Amniotic epithelial cell (primary cell): Measurements from ENCODE around the gene ZIC2.
A peak's percentile ranks its signal among the peaks of the same experiment; 100 is the strongest.
"Not testable (repeated sequence)": the region's sequence is repeated elsewhere in the genome, so short reads cannot be mapped to it uniquely, and the experiment has no call there.

Experiments
- DNase-seq: peaks from one replicate; pipeline ENCODE4 v3.0.0-alpha.2; 2010; ENCODE audit warnings: low read depth

ZIC2 gene

DNA sequence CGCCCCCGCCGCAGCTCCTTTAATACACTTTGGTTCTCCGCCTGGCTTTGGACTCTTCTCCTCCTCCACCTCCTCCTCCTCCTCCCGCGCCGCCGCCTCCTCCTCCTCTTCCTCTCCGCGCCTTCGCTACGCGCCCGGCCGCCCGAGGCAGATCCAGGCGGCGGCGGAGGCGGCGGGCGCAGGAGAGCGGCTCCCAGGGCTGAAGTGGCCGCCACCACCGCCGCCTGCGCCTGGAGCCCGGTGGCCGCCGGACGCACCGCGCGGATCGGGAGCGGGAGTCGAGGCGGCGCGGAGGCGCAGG is at the start of gene ZIC2:
ZIC2 (plus strand) TSS at position 50 of the 301 bp plus-strand sequence. CDS start 281 bp downstream, outside the sequence.
- DNase-seq, result no peak

DNA sequence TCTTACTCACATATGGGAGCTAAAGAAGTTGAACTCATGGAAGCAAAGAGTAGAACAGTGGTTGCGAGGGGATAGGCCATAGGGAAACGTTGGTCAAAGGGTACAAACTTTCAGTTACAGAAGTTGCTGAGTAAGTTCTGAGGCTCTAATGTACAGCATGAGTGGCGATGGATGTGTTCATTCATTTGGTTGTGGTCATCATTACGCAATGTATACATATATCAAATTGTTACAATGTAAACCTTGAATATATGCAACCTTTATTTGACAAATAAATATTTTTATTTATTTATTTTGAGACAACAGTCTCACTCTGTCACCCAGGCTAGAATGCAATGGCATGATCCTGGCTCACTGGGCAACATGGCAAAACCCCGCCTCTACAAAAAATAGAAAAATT is 48.7 kb upstream of the ZIC2 start:
- DNase-seq, result no peak

DNA sequence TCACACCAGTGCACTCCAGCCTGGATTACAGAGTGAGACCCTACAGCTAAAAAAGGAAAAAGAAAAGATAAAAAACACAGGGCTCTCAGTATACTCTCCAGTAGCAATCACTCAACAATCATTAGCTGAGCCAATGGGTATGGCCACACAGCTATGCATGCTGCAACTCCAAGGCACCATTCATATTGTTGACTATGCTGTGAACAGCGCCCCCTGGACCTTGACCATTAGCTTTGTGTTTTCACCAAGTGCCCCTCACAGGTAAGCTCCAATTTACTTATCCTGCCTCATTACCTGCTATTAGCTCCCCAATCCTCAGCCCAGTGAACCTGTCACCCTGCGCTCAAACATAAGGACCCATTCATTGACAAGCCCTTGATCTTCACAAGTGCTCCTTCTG is 45.8 kb upstream of the ZIC2 start:
- DNase-seq, result no peak

DNA sequence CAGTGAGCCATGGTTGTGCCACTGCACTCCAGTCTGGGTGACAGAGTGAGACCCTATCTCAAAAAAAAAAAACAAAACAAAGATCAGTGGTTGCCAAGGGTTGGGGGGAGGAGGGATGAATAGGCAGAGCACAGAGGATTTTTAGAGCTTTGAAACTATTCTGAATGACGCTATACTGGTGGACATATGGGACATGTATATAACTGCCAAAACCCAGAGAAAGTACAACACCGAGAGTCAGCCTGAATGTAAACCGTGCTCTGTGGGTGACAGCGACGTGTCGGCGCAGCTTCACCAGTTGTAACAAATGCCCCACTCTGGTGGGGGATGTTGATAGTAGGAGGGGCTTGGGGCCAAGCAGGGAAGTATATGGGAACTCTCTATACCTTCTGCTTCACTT is 42.9 kb upstream of the ZIC2 start:
- no peak for DNase-seq

DNA sequence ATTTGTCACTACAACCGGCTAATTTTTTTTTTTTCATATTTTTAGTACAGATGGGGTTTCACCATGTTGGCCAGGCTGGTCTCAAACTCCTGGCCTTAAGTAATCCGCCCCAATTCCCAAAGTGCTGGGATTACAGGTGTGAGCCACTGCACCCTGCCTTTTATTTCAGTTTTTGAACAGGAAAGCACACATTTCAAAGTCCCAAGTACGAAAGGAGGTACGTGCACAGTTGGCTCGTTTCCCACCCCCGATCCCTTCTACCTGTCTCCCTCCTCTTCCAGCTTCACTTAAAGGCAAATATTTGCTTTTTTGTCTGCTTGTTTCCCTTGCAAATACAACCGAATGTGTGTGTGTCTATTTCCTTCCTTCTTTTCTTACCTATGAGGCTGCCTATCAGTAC is 40.5 kb upstream of the ZIC2 start:
- DNase-seq, result no peak

DNA sequence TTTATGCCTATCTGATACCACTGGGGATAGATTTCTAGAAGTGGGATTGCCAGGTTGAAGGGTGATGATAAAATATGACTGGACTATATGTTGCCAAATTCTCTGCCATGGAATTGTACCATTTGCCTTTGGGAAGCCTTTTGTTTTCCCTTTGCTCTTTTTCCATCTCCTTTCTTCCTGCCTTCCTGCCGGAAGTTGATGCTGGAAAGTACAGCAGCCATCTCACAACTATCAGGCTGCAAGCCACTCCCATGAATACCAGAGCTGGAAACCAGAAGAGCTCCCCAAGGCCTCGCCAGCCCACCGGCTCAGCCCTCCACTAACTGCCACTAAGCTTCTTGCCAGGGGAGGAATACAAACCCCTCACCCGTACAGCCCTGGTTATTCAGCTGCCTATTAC is 39.7 kb upstream of the ZIC2 start:
- no peak for DNase-seq

DNA sequence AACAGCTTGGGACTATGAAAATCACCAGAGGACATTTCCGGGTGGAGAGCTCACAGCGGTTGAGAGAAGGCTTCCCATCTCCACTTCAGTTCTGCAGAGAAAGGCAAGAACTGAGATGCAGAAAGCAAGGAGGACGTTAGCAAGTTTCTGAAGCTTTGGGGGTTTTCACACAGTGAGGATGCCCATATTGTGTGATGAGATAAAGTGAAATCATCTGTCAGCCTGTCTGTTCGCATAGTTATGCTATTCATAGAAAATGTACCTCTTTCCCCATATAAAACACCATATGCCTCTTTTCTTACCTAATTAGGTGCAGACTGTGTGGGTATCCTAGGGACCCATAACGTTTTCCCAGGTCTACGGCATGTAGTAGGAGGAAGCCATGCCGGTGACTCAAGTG is 37.5 kb upstream of the ZIC2 start:
- no peak for DNase-seq

DNA sequence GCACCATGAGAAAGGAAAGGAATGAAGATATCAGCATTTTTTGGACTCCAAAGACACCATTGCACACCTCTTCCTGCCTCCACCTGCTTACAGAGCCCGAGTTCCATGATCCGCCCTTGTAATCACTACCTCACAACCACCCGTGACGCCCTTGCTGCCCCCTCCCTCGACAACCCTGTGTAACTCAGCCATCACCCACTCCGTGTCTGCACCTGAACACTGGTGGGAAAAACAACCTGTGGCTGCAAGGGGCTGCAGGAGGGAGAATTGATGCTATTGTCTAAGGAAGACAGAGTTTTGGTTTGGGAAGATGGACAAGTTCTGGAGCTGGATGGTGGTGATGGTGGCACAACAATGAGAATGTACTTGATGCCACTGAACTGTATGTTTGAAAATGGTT is 37.0 kb upstream of the ZIC2 start:
- DNase-seq, result no peak

DNA sequence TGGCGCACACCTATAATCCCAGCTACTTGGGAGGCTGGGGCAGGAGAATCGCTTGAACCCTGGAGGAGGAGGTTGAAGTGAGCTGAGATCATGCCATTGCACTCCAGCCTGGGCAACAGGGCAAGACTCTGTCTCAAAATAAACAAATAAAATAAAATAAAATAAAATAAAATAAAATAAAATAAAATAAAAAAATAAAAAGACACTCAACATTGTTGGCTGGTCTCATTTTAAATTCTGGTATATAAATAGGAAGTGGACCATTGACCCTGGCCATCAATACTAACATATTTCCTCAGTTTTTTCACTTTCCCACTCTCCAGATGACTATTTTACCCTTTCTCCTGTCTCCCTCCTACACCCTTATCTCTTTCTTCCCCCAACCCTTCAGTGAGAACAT is 36.1 kb upstream of the ZIC2 start:
- DNase-seq, result not testable (repeated sequence)

DNA sequence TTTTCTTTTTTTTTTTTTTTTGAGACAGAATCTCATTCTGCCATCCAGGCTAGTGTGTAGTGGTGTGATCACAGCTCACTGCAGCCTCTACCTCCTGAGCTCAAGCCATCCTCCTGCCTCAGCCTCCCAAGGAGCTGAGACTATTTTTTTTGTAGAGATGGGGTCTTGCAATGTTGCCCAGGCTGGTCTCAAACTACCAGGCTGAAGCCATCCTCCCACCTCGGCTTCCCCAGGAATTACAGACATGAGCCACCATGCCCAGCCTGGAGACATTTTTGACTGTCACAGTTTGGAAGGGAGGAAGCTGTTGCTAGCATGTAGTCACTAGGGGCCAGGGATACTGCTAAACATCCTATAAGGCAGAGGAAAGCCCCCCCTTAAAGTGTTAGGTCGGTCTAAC is 33.9 kb upstream of the ZIC2 start:
- no peak for DNase-seq

DNA sequence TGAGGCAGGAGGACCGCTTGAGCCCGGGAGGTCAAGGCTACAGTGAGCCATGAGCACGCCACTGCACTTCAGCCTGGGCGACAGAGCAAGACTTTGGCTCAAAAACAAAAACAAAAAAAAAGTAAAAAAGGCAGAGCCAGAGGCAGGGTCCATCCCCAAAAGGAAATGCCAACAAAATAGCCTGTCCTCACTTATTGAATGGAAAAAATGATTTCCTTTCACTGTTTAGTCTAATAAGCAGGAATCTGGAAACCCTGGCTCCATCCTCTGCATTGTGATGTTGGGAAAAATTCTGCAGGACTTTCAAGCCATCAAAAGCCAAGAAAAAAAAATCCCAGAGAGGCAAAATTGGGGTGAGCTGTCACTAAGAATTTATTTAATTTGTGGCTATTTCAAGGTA is 33.2 kb upstream of the ZIC2 start:
- no peak for DNase-seq

DNA sequence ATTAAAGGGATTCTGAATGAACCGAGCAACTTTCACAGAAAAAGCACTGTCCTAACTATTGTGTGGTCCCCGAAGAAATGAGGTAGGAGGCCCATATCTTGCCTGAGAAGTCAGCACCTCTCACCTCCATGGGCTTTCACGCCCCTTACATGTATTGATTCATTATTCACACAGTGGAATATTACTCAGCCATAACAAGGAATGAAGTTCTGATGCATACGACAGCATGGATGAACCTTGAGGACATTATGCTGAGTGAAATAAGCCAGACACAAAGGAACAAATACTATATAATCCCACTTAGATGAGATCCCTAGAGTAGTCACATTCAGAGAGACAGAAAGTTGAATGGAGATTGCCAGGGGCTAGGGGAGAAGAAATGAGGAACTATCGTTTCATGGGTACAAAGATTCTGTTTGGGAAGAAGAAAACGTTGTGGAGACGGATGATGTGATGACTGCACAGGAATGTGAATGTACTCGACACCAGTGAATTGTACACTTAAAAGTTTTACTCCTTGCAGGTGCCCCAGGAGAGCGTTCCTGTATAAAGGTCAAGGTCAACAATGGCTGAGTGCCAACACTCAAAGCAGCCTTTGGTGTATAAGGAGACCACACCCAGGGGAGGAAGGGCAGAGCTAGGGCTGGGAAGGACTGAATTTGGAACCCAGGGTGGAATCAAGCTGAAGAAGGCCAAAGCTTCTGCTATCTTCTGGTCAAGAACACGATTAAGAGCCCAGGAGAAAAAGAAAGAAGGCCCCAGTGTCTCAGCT is 32.5 kb upstream of the ZIC2 start:
- DNase-seq, result no peak

DNA sequence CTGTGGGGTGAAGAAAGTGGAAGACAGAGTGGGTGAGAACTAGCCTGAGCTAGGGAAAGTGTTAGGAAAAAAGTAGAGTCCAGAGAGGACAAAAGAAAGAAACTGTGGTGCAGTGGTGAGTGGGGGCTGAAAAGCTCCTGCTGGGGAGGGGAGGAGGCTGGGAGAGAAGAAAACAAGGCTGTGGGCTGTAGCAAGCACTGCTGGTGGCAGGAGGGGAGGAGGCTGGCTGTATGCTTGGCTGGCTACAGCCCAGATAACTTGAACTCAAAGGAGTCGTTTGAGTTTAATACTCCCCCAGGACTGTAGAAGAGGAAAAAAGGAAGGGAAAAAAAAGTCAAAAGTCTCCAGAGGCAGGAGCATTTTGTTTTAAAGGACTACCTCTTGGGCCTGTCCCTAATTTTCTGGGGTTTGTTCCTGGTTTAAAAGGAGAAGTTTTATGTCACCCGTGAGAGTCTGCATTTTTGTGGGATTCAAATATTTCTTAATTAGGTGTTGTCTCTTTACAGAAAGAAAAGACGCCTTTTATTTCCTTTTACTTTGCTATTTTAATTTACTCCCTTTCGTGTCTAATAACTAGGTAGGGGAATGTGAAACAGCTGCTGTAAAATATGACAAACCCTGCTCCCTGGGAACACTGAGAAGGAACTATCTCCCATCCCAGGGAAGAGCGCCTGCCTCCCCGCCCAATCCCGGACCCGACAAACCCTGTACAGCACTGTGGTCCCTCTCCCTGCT is 31.7 kb upstream of the ZIC2 start:
- DNase-seq, result no peak

DNA sequence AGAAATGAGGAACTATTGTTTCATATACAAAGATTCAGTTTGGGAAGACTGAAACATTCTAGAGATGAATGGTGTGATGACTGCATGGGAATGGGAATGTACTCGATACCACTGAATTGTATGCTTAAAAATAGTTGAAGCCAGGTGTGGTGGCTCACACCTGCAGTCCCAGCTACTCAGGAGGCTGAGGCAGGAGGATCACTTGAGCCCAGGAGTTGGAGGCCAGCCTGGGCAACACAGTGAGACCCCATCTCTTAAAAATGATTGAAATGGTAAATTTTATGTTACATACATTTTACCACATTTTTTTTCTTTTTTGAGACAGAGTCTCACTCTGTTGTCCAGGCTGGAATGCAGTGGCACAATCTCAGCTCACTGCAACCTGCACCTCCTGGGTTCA is 29.9 kb upstream of the ZIC2 start:
- not testable (repeated sequence) for DNase-seq

DNA sequence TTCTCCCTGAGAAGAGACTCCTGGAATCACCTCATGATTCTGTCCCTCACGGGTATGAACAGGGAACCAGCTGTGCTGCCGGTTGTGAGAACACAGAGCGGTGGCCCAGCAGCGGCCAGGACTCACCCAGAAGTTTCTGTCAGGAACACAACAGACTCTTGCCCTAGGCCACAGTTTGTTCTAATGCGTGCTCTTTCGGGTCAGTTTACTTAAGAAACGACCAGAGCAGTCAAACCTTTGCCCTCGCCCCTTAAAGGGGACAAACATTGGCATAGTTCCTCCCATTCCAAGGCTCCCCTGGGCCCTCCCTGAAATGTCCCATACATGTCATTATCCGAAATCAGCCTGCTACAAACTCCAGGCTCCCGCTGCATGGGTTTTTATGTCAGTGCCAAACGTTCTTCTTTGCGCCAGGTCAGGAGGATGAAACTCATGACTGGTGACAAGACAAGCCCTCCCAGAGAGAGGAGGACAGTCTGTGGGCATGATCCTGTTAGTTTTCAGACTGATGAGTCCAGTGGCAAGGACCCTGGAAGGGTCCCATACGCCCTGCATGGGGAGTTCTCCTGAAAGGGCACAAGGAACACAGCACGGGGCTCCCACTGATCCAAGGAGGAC is 28.3 kb upstream of the ZIC2 start:
- DNase-seq, result no peak

DNA sequence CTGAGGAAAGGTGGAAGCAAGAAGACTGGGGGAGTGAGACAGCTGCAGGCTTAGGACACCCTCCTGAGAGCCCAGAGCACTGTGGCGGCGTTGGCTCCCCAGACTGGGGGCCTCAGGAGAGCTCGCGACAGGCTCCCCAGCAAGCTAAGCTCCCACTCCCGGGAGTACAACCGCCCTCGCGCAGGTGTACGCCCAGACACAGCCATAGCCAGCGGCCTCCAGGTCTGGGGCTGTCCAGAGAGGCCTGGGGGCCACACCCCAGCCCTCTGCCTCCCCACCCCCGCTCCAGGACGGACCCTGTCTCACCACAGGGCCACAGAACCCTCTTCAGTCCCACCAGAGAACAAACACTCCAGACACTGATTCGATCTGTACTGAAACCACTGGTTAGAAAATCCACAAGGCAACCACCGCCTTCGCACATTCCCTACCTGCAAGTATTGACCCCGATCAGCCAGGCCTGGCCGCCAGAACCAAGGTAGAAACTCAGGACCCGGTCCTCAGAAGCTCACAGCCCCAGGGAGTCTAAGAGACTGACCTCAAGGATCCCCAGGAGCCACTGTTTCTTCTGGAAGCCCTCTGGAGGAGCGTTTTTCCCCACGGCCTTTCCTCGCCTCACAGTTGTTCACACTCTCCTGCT is 26.4 kb upstream of the ZIC2 start:
- DNase-seq, result no peak

DNA sequence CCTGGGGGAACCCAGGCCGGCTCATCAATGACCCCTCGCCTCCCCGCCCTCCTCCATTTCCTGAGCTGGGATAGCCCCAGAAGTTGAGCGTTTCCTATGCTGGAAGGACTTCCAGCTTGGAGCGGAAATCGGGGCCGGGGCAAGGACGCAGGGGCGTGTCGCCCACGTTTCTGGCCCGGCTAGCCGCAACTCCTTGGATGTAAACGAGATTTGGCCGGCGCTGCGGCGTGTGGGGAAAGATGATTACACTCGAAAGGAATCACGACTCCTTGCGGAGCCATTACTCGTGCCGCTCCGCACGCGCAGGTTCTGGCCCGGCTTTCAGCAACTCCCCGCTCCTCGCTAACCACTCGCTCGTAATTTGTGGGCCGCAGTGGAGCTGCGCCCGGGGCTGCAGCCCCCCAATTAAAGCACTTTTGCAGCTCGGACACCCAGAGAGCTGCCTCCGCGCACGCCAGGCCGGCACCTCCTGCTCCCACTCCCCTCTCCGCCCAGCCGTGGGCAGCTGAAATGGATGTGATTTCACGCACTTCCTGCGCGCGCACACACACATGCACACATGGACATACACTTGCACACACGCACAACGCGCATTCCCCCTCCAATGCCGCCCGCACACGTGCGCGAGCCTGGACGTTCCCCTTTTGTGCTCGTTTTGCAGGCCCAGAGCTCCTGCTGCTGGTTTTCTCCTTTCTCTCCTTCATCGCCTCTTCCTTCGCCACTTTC is 25.7 kb upstream of the ZIC2 start:
- peak; percentile 4 for DNase-seq

DNA sequence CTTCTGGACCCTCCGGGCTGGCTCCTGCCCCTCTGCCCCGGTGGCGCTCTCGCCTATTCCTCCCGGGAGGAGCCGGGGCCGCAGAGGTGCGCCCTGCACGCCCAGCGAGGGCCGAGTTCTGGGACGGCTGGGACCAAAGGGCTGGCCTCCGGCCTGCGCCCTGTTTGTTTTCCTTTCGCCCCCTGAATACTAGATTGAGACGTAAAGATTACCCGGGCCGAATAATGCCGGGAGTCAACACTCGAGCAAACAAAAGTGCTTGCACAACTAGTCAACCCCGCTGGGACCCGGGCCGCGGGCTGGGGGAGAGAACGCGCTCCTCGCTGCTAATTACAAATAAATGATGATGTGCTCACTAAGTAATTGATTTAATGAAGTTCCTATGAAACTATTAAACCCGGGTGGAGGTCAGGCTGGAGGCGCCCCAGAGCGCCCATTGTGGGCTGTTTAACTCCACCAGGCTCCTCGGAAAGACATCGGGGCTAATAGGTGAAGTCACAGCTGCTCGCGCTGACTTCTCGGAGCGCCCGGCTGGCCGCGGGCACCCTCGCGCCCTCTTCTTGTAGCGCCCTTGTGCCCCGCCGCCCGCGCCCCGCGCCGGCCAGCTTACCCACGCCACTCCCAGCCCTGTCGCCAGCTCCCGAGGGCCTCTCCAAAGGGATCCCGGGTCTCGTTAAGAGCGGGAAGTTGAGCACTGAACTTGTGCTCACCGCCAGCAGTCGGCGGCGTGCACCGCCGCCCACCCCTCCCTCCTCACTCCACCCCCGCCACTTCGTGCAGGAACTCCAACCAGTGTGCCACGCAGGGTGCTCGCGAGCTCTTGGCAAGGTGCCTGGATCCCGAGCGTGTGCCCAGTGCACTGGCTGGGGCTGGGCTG is 24.9 kb upstream of the ZIC2 start:
- DNase-seq, result no peak

DNA sequence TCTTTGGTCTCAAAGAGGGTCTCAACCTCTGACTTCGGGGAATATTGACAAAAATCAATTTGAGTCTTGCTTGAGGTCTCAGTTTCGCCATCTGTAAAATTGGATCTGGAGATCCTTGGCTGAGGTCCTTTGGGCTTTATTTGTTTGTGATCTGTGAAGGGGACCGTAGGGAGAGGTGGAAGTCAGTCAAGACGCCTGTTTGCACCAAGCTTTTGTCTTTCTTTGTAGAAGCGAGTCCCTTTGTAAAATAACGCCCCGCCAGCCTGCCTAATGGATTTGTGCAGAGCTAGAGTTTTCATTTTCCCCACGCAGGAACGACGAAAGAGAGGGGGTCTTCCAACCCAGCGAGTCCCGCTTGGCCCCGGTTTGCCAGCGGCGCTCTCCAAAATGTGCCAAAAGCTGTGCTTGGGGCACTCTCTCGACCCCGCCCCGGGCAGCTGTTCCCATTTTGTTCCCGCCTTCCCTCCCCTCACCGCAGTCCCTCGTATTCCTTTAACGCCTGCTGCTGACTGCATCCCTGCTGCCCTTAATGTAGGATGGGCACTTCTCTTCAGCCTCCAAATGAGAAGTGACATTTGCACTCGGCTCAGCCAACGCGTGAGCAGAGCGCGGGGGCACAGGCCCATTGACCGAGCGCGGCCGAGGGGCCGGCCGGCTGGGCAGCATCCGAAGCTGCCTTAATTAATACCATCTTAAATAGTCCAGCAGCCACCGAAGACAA is 23.0 kb upstream of the ZIC2 start:
- DNase-seq, result no peak

DNA sequence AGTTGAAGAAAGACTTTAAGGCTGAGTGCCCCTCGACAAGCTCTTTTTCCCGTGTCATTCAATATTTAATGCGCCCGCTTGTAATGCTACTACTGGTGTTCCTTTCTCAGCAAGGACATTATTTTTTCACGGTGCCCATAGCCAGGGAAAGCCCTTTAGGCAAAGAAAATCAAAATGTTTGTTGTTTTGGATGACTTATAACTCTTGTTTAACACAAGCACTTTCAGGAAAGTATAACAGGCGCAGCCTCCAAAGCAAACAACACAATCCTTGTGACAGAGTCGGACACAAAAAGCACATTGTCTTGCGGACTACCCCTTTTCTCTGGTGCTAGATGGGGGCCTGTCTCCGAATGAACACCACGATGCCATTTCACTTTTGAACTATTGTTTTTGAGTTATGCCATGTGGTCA is 22.5 kb upstream of the ZIC2 start:
- DNase-seq, result no peak
